NCI-H1417 treated with DMSO at 0.1 percent for 48 hours (cell line): ENCODE measurements around the gene PRELP.

Experiments used
- DNase-seq: peaks from one replicate; lab custom pipeline; 2025; lab: John Stamatoyannopoulos, UW

PRELP gene

DNA sequence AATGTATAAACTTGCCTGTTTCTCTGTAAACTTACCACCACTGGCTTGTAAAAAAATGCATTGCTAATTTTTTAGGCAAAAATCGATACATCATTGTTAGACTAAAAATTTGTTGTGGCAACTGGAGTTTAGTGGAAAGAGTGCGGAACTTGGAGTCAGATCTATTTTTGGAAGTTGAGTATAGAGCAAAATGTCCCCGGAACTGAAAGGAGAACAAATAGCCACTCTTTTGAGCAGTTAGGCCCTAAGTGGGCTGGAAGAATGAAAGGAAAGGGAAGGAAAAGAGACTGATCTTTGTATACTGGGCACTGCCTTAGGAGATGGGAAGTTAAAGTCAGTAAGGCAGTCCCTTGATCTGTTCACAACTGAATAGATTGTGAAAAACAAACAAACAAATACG is 48.5 kb downstream of the PRELP start:
- DNase-seq, result no peak

DNA sequence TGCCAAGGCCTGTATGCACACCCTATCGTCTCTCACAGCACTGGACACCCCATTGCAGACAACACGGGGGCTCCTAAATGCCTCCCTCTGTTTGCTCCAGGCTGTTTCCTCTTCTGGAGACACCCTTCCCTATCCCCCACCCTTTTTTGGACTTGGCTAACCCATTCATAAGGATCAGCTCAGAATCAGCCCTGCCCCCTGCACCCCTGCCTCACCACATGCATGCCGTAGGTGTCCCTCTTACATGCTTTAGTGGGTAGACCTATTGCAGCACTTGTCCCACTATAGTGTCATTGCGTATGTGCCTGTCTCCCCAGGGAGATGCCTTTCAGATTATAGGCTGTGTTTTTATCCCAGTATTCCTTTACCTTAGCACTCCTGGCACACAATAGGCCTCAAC is 49.2 kb downstream of the PRELP start:
- no peak for DNase-seq

DNA sequence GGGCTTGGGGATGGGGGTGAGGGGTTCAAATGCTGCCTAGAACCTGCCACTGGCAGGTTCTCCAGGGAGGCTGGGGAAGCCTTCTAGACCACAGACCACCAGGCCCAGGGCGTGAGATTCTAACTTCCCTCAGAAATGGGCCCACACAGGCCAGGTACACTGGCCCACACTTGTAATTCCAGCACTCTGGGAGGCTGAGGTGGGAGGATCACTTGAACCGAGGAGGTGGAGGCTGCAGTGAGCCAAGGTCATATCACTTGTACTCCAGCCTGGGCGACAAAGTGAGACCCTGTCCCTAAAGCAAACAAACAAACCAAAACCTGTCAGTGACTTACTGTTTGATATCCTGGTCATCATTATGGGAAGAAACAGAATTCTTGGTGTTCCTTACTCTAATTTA is 50.1 kb downstream of the PRELP start:
- no peak for DNase-seq

DNA sequence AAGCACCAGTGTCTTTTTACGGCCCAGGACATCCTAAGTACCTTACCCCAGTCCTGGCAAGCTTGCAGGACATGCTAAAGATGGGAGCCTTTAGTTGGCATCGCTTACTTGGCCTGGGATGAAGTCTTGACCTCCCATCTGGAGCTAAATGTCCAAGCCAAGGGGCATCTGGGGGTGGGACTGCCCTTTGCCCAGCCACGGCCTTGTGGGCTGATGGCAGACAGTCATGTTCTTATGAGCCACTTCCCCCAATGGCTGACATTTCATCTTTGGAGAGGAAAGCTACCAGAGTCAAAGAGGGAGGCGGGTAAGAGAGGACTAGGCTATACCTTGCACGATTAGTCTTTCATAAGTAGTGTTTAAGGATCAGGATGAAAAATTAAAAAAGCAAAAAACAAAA is 50.5 kb downstream of the PRELP start:
- DNase-seq, result no peak

DNA sequence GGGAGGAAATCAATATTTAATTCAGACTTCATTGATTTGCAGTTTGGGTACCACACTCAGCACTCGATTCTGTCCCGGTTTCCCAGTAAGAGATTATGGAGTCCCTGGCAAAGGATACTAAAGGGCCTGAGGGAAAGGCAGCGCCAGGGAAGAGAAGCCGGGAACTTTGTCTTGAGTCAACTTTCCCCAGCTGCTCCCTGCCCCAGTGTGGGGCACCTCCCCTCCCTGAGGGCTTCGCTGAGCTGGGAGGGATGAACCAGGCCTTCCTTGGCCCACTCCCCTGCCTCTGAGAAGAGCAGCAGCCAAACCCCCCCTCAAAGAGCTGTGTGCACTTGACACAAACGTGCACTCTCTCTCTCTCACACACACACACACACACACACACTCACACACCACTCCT is 51.0 kb downstream of the PRELP start:
- DNase-seq, result no peak

DNA sequence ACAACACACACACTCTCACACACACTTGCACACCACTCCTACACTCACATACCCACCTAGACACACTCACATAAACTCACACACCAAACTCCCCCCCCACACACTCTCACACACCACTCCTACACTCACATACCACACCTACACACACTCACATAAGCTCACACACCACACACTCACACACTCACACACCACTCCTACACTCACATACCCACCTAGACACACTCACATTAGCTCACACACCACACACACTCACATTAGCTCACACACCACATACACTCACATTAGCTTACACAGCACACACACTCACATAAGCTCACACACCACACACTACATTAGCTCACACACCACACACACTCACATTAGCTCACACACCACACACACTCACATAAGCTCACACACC is 51.4 kb downstream of the PRELP start:
- DNase-seq, result no peak

DNA sequence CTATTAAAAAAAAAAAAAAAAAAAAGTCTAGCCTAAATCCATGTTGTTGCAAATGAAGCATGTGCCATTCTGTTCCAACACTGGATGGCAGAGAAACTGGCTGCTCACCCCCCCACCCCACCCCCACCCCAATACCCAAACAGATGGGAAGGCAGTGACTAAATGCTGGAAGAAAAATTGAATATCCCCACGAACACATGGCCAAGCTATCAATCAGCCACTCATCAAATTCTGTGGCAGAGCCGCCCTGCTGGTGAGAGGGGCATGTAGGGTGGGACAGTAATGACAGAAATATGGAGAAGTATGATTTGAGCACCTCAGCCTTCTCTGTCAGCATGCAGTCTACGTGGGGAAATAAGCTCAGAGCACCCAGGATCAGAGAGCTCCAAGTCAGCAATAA is 52.5 kb downstream of the PRELP start:
- DNase-seq, result no peak

DNA sequence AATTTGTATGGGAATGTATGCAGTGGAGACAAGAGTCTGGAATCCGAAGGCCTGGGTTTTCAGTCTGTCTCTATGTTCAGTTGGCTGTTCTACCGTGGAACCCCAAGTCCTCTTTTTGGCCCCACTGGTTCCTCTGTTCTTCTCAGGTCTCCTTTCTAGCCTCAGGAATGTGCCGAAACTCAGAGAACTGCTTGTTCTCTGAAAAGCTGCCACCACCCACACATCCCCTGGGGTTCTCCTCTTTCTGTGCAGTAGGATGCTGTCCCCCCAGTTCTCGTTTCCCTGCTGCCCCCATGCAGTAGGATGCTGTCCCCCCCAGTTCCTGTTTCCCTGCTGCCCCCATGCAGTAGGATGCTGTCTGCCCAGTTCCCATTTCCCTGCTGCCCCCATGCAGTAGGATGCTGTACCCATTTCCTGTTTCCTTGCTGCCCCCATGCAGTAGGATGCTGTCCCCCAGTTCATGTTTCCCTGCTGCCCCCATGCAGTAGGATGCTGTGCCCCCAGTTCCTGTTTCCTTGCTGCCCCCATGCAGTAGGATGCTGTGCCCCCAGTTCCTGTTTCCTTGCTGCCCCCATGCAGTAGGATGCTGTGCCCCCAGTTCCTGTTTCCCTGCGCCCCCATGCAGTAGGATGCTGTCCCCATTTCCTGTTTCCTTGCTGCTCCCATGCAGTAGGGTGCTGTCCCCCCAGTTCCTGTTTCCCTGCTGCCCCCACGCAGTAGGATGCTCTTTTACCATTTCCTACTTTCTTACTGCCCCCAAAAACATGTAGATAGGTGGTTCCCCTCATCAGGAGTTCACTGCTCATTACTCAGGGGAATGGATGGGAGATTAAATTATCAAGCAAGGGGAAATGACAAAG is 53.6 kb downstream of the PRELP start:
- no peak for DNase-seq

DNA sequence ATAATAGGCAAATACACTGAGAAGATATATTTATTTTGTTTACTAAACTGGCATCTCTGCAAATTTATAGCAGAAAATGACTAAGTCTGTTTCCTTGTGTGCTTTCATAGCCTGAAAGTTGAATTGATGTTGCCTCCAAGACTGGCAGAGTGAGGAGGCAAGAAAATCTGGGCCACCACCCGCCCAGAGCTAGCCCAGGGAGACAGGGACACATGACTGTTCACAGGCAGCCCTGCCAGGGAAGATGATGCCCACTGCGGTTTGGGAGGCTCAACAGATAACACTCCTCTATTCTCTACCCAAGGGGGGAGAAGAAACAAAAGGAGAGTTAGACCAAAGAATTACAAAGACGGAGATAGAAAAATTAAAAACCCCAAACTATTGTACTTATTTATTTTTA is 55.5 kb downstream of the PRELP start:
- no peak for DNase-seq

DNA sequence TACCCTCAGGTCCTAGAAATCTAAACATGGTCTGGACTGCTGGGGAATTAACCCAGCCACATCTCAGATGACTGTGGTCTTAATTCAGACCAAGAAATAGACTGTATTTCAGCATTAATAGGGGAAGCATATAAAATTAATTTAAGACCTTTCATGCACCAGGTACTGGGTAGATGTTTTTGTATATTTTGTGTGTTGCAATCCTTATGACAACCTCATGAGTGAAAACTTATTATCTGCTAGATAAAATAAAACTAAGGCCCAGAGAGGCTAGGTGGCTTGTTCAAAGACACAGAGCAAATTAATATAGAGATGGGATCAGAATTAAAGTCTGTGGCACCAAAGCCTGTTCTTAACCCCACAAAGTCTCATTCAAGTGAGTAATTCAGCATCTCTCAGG is 58.4 kb downstream of the PRELP start:
- no peak for DNase-seq

DNA sequence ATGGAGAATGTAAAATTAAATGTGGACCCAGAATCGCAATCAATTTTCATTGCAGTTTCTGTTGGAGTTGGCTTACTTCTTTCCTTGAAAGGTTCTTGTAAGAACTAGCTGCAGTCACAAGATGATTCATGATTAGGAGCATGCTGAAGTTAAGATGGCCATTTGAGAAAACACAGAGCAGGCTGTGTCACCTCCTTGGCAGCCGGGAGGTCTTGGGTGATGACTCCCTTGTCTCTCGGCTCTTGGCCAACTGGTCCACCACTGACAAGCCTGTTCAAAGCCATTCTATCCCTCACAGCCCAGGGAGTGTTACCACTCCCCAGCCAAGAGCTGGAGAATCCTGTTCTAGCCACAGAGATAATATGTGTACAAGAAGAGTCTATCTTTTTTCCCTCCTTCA is 58.9 kb downstream of the PRELP start:
- DNase-seq, result no peak

DNA sequence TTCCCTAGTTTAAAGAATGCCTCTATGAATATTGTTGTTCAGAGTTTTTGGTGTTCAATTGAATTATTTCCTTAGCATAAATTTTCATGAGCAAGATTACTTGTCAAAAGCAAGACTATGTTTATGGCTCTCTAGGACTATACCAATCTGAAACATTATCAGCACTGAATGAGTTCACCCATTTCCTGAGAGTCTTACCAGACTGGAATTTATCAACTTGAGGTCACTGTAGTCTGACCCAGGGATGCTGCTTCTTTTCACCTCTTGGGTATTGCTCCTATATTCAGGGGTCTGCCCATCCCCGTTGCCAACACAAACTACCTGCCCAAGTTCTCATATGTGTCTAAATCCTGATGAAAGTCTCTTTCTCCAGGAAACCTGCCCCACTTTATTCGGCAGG is 61.0 kb downstream of the PRELP start:
- no peak for DNase-seq

DNA sequence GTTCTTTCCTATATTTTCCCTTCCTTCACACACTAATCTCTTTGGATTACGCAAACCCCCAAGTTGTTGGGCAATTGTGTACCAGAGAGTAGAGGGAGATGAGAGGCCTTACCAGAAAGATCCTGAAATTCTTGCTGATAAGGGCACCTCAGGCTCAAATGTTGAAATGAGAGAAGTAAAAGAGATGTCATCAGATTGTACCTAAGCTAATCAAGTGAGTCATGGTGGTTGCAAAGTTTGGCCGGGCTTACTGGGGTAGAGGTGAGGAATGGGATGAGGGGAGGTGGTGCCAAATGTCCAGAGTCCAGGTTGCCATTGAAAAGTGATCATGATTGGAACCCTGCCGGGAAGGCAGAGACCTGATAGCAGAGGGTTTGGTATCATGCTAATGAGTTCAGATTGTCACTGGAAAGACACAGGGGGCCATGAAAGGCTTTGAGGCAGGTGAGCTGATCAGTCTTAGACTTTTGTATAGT is 61.4 kb downstream of the PRELP start:
- no peak for DNase-seq

DNA sequence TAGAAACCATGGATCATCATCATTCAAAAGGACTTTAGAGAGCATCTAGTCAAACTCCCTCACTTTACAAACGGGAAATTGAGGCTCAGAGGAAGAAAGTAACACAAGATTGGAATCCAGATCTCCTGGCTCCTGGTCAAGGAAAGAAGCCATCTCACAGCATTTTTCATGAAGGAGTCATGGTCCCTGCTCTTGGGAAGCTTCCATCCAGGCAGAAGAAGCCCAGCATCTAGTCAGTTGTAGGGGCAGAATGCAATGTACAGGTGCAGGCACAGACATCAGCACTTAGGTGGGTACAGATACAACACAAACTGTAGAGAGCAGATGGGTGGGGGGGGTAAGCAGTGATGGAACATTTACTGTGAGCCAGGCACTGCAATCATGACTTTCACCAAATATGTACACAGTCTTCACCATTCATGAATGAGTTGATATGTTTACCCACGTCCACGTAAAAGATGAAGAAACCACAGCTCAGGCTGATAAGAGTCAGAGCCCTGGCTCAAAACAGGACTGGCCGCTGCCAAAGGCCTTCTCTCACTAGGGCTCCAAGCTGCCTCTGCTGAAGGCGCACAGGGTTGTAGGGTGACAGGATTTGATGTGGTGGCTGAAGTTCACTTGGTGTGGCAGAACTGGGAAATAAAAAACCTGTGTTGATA is 62.3 kb downstream of the PRELP start:
- DNase-seq, result no peak

DNA sequence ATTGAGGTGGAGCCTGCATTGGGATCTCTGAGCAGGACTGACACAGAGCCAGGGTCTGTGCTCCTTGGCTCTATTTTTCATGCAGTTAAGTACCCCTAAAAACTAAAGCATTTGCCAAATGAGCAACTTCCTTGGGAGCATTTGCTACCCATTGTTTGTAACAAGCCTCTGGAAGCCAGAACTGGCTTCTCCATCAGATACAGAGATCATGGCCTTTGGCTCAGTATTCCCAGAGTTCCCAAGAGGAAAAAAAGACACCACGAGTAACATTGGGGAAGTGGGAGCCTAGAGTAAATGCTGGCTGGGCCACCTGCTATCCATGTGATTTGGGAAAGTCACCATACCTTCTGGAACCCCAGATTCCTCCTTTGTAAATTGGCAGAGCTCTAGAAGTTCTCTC is 63.1 kb downstream of the PRELP start:
- no peak for DNase-seq

DNA sequence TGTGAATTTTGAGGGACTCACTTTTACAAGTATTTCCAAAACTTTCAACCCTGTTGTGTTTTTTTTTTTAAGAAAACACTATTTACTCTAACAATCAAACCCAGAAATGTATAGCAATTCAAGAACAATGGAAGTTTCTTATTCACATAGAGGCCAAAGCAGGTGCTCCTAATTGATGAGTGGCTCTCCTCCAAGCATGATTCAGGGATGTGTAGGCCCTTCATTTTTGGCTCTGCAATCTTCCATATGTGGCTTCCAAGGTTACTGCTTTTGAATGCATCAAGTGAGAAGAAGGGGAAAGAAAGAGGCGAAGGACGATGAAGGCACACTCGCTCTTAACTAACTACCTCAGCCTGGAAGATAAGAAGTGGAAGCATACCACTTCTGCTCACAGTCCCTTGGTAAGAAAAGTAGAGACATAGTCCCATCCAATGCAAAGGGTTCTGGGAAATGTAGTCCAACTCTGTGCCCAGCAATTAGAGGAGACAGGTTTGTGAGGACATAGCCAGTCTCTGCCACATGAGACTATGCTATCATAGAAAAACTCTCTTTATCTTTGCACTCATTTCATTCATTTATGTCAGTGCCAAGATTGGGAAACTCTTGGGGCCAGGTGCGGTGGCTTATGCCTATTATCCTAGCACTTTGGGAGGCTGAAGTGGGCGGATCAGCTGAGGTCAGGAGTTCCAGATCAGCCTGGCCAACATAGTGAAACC is 64.4 kb downstream of the PRELP start:
- DNase-seq, result no peak
